Activated CD8-positive, alpha-beta memory T cell treated with anti-CD3 and anti-CD28 coated beads for 1 hour (primary cell): ENCODE measurements around the gene TXK.

Experiments used
- DNase-seq, 2 donors: peaks; one replicate each; pipeline ENCODE4 v3.0.0-alpha.2; 2020; ENCODE audit warnings: low read depth in 1 of 2; ENCODE audit errors: extremely low read depth in 1 of 2

Gene TXK

DNA sequence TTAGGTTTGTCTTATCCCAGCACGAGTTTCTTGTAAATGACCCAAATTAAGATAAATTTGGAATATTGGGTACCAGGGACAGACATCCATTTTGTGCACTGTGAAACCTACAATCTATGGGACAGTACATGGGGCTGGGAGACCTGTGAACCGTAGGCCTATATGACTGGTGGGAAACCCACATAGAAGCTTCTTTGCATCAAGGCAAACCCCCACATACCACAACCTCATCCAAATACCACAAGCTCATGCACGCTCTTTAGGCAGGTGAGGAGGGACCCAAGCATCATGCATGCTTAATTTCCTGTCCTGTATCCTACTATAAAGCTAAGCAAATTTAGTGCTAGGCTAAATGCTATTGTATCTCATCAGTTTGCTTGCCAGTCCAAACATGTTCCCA is 69.7 kb downstream of the TXK start:
- DNase-seq, result no peak

DNA sequence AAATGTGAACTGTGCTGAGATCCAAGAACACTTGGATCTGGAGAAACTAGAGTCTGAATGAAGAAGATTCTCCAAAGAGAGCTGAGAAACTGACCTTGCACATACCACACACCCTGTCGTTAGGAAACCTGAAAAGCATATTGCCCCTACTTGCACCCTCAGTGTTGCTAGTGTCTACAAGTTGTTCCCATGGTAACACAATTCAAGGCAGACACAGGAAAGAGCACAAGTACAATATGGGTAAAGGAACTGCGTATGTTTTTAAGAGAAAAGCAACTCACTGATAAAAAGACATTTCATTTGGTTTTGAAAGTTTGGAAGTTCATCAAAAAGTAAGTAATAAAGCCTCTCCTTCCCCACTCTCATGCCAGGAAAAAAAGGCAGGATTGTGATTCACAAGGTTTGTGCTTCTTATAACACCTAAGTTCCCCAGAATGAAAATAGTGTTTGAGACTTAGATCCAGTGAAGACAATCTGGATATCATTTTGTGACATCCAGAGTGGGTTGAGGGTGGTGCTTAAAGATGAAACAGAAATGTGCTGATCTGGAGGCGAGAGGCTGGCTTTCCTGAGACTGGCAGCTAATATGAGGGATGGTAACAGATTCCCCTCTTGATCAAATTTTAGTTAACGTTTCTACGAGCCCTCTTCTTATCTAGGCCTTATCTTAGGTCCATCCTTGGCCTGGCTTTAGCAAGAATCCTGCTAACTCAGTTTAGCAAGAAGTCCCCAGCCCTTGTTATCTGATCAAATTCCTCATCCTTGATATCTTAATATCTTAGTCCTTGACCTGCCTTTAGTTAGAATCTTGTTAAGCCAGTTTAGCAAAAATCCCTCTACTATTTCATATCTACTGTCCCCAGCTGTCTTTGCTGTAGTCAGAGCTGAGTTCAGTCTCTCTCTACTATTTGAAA is 75.2 kb downstream of the TXK start:
- no peak for DNase-seq

DNA sequence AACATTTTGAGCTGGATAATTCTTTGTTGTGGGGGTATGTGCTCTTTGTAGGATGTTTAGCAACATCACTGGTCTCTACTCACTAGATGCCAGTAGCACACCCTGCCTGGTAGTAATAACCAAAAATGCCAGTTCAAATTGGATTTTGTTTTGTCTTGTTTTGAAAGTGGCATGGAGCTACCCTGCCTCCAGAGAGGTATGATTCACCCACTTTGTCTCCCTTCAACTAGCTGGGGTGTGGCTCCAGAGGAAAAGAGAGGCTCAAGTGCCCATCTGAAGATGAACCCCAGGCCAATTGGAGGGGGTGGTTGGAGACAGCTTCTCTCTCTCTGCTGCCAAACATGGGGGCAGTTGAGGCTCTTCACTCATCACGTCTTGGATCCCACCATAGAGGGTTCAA is 83.0 kb downstream of the TXK start:
- DNase-seq, result no peak

DNA sequence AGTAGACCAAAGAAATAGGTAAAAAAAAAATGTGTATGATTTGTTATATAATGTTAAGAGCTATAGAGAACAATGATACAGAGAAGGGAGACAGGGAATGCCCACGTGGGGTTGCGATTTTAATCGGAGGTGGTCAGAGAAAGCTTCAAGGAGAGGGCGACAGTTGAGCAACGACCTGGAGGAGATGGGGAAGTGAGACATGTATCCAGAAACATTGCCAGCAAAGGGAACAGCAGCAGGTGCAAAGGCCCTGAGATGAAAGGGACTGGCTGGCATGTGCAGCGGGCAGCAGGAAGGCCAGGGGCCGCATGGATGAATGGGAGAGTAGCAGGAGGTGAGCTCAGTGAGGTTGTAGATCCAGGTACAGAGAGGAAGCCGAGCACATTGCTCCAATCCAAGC is 84.6 kb downstream of the TXK start:
- no peak for DNase-seq

DNA sequence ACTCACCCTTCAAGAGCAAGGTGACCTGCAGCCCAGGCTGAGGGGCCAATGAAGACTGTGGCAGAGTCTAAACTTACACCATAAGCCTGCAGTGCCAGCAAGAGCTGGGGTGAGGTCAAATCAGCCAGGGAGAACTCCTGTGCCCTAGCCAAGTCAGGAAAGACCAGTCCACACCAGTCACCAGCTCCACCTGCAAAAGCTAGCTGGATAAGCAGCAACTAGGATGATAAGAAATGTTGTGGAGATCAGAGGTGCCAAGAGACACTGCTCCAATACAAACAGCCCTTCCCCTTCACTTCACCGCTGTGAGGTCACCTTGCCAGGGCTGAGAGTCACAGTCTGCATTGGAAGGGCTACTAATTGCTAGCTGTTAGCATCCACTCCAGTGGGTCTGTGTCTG is 86.2 kb downstream of the TXK start:
- DNase-seq, result no peak

DNA sequence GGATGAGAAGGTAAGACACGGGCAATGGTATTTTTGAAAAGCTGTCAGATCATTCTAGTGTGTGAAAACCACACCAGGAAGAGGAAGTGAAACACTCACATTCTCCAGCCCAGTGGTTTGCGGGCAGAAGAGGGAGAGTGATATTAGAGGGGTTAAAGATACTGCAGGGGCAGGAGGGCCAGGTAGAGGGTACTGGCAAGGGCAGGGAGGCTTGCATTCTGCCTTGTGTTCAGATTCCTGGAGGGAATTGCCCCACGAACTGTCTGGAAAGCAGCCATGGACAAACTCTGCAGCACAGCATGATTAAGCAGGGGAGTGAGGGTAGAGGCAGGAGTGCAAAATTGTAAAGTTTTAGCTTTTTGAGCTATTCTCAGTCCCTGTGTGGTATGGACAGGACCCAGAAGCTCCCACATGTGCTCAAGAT is 86.6 kb downstream of the TXK start:
- DNase-seq, result peak; percentile 29 to 52

DNA sequence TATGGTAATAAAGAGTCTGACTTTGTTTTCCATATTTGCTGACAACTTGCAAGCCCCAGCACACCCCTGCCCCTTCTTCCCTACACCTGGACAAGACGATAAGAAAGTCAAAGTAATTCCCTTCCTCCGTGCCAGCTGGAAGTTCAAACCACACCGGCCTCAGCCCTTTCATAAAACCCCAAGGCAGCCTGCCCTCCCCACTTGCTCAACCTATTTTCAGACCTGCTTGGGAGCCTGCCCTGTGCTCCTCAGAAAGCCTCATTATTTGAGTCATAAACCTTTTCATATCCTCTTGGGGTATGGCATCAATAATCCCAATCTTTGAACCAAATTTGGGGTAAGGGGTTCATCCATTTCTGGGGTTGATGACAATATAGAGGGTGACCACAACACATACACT is 88.0 kb downstream of the TXK start:
- no peak for DNase-seq

DNA sequence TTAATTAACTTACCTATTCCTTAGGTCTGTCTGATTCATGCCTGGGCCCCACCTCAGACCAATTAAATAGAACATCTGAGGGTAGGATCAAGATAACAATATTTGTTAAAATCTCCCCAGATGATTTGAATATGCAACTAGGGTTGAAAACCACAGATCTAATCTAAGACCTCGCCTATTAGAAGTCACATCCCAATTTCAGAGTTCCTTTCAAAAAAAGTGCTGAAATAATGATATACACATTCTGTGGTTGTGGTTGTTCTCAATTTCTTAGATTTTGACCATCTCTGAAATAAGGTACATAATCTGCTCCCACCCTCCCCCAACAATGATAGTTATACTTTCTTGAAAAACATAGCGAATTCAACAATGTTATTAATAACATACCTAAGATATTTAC is 89.8 kb downstream of the TXK start:
- no peak for DNase-seq

DNA sequence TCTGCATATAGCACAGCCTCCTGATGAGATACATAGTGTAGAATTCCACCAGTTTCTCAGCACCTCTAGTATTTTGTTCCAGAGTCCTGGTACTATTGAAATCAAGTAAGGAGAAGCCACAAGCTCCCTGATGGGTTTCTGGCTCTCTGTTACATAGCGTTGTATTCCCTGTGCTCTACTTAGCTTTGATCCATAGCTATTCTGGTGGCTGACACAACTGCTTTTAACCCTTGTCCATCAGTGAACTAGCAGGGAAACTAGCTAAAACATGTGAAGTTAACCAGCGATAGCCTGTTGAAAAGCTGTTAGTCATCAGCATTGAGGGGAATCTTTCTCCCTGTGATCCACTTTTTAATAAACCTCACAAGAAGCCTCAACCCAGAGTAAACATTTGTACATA is 90.5 kb downstream of the TXK start:
- no peak for DNase-seq

DNA sequence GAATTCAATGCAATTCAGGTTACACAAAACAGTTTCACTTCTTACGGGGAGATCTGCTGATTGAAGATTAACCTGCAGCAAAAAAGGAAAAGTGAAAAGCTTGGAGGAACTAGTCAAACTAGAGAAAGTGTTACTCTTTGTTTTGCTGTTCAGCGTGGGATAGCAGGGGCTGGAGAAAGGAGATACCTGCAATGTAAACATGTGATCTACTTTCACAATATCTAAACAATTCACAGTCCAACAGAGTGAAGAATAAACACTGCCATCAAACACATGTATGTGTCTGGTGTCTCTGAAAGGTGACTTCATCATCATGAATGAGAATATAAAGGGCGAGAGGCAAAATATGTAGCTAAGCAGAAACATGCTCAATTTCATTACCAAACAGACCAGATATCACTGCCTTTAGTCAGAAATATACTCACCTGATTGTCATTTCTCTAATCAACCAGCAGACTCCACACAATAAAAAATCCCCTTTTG is 91.0 kb downstream of the TXK start:
- DNase-seq, result no peak

DNA sequence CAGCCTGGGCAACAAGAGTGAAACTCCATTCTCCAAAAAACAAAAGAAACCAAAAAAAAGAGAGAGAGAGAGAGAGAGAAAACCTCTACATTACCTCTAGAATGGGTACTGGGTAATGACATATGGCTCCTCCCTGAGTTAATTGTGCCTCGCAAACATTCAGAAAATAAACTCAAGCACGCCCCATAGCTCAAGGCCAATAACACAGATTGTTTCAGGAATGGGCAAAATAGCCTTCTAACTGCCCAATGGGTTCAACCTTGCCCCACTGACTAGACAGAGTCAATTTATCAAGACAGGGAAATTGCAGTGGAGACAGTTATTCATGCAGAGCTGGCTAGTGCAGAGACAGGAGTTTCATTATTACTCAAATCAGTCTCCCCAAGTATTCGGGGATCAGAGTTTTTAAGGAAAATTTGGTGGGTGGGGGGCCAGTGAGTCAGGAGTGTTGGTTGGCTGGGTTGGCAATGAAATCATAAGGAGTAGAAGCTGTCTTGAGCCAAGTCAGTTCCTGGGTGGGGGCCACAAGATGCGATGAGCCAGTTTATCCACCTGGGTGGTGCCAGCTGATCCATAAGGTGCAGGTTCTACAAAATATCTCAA is 92.4 kb downstream of the TXK start:
- no peak for DNase-seq

DNA sequence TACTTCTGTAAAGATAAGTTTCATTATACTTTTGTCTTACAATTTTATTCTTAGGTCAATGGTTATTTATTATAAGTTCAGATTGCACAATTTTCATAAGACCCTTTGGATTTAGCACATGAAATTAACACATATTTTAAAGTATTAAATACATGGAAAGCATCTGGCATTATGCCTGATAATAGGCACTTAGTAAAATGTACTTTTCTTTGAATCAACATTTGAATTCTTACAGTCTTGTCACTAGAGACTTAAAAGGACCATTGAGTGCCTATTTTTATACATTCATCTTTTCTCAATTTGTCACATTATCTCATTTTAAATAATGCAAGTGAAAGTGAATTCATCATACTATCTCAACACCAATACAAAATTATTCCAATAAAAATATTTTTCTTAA is 94.5 kb downstream of the TXK start:
- no peak for DNase-seq

DNA sequence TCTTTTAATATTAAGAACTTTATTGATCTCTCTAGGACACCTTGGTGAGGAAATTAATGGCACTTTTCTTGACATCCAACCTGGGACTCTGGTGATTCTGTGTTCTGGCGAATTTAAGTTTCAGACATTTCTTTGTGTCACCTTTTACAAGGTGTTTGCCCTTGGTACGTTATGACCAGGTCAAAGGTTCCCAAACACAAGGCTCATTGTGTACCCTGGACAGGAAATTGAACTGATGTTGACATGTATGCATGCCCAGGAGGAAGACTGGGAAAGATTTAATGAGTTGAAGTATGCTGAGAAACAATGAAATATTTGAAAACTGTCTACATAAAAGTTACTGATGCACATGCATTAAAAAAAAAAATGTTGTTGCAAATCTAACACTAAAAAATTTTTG is 95.4 kb downstream of the TXK start:
- no peak for DNase-seq

DNA sequence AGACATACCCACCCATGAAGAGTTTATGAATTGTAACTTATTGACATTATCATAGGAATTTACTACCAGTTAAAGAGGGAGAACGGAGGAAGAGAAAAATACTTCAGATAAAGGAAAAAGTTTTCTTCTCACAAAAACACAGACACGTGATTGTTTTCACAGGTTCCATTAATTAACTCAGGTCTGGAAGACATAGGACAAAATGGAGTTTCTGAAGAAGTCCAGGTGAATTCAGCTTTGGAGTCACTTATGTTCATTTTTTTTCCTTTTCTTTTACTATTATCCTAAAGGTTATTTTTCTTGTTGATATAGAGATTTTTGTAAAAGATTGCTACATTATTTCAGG is 97.0 kb downstream of the TXK start:
- no peak for DNase-seq

DNA sequence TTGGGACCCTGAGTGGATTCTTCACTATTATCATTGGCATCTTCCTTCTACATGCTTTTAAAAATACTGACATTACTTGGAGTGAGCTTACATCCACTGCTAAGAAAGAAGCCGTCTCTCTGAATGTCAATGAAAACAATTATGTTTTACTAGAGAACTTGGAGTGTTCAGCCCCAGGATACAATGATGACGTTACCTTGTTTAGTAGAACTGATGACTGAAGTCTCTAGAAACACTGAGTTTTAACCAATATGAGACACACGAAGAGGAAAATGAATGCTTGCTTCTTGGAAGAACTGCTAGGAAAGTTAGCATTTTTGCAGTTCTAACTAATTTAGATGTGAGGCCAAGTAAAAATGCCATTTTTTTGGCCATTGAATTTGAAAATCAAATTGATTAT is 98.1 kb downstream of the TXK start:
- DNase-seq, result no peak

DNA sequence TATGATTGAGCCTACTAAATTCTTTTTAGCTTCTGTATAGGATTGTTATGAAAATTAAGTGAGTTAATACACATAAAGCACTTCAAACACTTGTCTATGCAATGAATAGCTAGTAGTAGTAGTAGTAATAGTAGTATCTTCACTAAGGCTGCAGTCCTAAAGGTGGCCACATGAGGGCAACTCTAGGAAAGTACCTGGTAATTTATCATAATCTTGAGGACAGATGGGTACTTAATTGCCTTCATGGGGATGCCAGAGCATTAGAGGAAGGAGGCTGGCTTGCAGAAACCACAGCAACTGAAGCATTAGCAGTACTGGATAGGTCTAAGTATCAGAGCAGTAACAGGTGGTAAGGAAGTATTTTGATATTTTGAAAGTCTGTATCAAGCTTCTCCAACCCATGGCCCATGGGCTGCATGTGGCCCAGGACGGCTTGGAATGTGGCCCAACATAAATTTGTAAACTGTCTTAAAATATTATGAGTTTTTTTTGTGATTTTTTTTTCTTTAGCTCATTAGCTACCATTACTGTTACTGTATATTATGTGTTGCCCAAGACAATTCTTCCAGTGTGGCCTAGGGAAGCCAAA is 100.1 kb downstream of the TXK start:
- DNase-seq, result peak; percentile 27 to 38

DNA sequence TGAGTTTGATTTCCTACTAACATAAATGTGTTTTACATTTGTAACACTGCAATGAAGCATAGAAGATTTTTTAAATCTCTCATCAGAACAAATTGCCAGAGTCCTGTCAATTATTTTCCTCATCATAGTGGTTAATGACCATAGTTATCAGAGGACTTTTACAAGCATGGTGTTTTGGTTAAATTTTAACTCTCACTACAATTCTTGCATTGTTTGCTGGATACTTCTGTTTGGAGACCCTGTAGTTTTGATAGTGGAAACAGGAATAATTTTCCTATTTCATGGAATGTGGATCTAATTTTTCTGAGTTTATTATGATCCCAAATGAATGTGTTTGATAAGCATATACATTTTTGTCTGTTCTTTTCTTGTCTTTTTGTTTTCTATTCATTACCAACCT is 100.6 kb downstream of the TXK start:
- no peak for DNase-seq

DNA sequence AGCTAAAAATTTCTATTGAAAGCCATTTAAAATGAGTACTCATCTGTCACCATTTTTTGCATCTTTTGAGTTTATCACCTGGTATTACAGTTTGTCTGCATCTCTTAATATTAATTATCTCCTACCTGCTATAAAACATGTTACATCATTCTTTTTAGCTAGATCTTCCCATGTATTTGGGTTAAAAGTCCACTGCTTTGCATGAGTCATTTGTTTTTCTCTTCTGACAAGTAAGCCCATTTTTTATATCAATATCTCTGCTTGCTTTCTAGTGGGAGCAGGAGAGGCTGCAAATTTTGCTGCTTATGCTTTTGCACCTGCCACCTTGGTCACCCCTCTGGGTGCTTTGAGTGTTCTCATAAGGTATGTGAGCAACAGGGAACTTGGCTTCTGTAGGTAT is 101.3 kb downstream of the TXK start:
- no peak for DNase-seq

DNA sequence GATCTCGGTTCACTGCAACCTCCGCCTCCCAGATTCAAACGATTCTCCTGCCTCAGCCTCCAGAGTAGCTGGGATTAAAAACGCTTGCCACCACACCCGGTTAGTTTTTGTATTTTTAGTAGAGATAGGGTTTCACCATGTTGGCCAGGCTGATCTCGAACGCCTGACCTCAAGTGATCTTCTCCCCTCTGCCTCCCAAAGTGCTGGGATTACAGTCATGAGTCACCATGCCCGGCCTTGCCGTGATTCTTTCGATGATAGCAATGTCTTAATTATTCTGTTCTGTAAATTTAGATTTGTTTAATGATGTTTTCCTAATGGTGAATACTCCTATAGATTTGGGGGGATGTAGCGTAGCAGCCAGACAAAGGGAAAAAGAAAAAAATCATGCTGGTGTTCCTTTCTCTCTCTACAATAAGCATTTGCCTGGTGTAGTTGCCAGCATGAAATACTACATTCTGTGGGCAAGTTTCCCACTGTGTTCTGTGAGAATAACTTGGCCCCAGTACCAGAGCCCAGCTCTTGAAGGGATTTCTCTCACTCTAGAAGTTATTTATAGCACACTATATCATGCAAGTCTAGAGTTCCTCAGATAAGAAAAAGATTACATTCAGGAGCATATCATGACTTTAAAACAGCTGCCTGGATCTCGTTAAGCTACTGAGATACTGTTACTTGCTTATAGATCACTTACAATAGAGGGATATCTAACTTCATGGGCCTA is 102.1 kb downstream of the TXK start:
- DNase-seq, result no peak

DNA sequence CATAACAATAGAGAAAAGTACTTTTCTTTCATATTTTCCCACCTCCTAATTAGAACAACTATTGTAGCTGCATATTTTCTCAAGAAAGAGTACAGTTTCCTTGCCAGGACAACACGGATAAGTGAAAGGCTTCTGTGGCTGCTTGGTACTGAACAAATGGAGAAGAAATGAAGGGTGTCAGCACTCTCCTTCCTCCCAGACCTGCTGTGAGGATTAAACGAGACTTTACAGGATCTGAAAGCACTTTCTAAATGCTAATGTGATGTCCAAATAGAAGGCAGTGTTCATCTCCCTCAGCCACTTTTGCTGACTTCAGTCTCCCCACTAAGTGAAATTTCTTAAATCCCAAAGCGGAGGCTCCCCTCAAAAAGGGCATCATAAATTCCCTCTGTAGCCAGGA is 103.6 kb downstream of the TXK start:
- no peak for DNase-seq

DNA sequence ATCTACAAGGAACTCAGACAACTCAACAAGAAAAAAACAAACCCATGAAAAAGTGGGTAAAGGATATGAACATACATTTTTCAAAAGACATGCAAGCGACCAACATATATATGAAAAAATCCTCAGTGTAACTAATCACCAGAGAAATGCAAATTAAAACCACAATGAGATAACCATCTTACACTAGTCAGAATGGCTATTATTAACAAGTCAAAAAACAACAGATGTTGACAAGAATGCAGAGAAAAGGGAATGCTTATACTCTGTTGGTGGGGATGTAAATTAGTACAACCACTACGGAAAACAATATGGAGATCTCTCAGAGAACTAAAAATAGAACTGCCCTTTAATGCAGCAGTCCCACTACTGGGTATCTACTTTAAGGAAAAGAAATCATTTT is 105.4 kb downstream of the TXK start:
- DNase-seq, result no peak

DNA sequence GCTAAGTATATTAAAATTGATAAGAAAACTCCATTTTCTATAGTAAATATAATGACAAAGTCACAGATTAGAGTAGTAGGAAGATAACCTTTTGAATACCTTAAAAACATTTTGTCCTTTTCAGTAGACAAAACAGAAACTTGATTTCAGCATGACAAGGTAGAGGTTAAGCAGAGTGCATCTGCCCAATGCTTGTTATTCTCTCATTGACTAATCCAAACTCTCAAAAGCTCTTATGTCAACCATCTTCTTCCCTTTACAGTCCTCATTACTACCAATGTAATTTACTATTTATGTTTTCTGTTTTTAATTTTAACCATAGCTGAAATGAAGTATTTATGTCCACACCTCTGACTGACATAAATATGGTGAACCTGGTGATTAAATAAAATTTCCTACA is 106.4 kb downstream of the TXK start:
- DNase-seq, result no peak
